Kidney (tissue), 14 donors: ENCODE data around the gene DUSP10. TPM values are rescaled to one million over a fixed set of nuclear protein-coding genes. Genes with fewer than 3 reads are reported as not detected.

Experiments used
- DNase-seq, 5 donors: peaks; one replicate each; pipeline ENCODE4 v3.0.0-alpha.2; 2013 to 2020
- FAIRE-seq: peaks from 2 replicates; lab custom pipeline; 2012; peaks lifted over from hg19 to GRCh38; lab: Jason Lieb, UNC
- H3K27ac ChIP-seq, 2 donors: one replicate each; pipeline ENCODE4 v1.7.0; 2013; ENCODE audit warnings: low read depth in 2 of 2, low read length in 2 of 2, inconsistent platforms in 1 of 2
- H3K27me3 ChIP-seq: one replicate; pipeline ENCODE4 v1.7.1; 2013; ENCODE audit warnings: low read length, inconsistent platforms; ENCODE audit not compliant: control insufficient read depth, insufficient read depth
- H3K36me3 ChIP-seq, 3 donors: one replicate each; pipeline versions ENCODE4 v1.7.0 to v1.7.1; 2013; ENCODE audit warnings: low read length in 3 of 3, control low read depth in 1 of 3, inconsistent platforms in 1 of 3; ENCODE audit not compliant: insufficient read depth in 3 of 3, control insufficient read depth in 2 of 3
- H3K4me1 ChIP-seq, 3 donors: one replicate each; pipeline versions ENCODE4 v1.7.0 to v1.7.1; 2013; ENCODE audit warnings: low read length in 3 of 3, inconsistent platforms in 1 of 3, low read depth in 1 of 3; ENCODE audit not compliant: control insufficient read depth in 2 of 3, insufficient read depth in 2 of 3
- H3K4me3 ChIP-seq, 3 donors: one replicate each; pipeline versions ENCODE4 v1.7.0 to v1.8.1; 2013; ENCODE audit warnings: low read length in 3 of 3, control low read depth in 1 of 3, inconsistent platforms in 1 of 3
- H3K9ac ChIP-seq, 3 donors: one replicate each; pipeline versions ENCODE4 v1.7.0 to v1.7.1; 2013; ENCODE audit warnings: low read length in 3 of 3, control low read depth in 1 of 3, inconsistent platforms in 1 of 3
- H3K9me3 ChIP-seq, 3 donors: one replicate each; pipeline versions ENCODE4 v1.7.0 to v1.7.1; 2013; ENCODE audit warnings: low read length in 3 of 3, control low read depth in 1 of 3, inconsistent platforms in 1 of 3; ENCODE audit not compliant: control insufficient read depth in 2 of 3, insufficient read depth in 1 of 3
- intact Hi-C: fragments of 100-400 bp; cut with DNase I; formaldehyde crosslinking; loops from one replicate; pipeline ENCODE4 v1.11.1; 2022
- polyA plus RNA-seq: library from polyadenylated mRNA; stranded (reverse); fragments of 350-450 nt; fragmentation: Illumina TruSeq; extraction: RNeasy Lipid Tissue Mini Kit (QIAGEN cat#74804); gene quantifications from one replicate; pipeline ENCODE4 v1.2.3, GENCODE V29; 2014; ENCODE audit warnings: low read depth, low replicate concordance; ENCODE audit not compliant: insufficient read depth
- total RNA-seq: library from RNA; stranded (reverse); fragmentation: NEBNext Ultra II Directional; extraction: Animal tissue kit (Norgen Biotek cat#: 25700); gene quantifications from one replicate; pipeline ENCODE4 v1.2.1, GENCODE V29; 2021
- TF ChIP-seq, protein P1 (sequence below): IDR thresholded peaks from 3 replicates; pipeline ENCODE4 v1.5.1; 2012; ENCODE audit warnings: mild to moderate bottlenecking, moderate library complexity, borderline replicate concordance; ENCODE audit not compliant: insufficient read depth; ENCODE audit errors: extremely low read depth
- donor health status: control.
- donor health status: control.
- donor health status: control.
- donor health status: control.
- donor health status: control.
- donor health status: DM: yes; HTN: yes; CAD: no.
- donor health status: Normal renal cell carcinoma (clear cell type).

Gene DUSP10
- total and polyA plus RNA-seq, 2 donors from 2014 or later = 1.0 to 5.3 TPM

DNA sequence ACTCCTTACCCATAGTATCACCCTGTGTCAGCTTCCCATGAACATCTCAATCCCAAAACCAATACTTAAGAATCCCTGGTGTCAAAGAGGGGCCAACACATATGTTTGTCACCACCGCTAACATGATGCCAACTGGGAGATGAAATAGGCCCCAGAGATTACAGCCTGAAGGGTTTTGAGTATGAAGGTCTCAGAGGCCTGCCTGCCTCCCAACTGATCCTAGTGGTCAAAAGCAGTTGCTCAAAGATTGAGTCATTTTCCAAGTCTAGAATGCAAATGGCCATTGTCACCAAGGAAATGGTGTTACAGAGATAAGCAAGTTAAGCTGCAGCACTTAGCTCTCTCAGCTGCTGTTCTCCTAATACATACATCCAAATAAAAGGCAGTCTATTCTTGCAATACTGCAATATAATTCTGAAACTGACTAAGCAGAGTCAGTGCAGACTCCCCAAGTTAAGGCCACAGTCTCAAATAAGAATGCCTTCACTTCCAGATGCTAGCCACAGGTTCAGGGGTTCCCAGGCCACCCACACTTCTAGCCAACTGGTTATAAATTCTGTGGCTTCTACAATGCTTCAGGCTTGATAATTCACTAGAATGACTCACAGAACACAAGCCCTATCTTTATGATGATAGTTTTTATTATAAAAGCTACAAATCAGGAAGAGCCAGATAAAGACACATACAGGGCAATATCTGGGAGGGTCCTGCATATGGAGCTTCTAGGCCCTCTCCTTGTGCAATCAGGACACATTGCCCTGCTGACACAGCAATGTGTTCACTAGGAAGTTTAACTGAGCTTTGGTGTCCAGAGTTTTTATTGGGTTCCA, 18.7 kb downstream of the DUSP10 start:
- DNase-seq (no peak), FAIRE-seq (no peak)
- H3K27ac ChIP-seq = no peak overlapping the region
- no peak overlapping the region for H3K4me3 ChIP-seq
- no peaks in the 10 kb centered on the region for H3K27me3 ChIP-seq
- H3K9ac ChIP-seq = no peak overlapping the region
- intact Hi-C loops = no loop called here
- TF ChIP-seq, protein P1, sequence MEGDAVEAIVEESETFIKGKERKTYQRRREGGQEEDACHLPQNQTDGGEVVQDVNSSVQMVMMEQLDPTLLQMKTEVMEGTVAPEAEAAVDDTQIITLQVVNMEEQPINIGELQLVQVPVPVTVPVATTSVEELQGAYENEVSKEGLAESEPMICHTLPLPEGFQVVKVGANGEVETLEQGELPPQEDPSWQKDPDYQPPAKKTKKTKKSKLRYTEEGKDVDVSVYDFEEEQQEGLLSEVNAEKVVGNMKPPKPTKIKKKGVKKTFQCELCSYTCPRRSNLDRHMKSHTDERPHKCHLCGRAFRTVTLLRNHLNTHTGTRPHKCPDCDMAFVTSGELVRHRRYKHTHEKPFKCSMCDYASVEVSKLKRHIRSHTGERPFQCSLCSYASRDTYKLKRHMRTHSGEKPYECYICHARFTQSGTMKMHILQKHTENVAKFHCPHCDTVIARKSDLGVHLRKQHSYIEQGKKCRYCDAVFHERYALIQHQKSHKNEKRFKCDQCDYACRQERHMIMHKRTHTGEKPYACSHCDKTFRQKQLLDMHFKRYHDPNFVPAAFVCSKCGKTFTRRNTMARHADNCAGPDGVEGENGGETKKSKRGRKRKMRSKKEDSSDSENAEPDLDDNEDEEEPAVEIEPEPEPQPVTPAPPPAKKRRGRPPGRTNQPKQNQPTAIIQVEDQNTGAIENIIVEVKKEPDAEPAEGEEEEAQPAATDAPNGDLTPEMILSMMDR = no peak
- peaks cover 0 to 9% (median 0%) of the 10 kb centered on the region in 3 donors for H3K9me3 ChIP-seq
- peaks cover 0 to 5% (median 0%) of the 10 kb centered on the region in 3 donors for H3K4me1 ChIP-seq
- H3K36me3 ChIP-seq = no peaks in the 10 kb centered on the region

DNA sequence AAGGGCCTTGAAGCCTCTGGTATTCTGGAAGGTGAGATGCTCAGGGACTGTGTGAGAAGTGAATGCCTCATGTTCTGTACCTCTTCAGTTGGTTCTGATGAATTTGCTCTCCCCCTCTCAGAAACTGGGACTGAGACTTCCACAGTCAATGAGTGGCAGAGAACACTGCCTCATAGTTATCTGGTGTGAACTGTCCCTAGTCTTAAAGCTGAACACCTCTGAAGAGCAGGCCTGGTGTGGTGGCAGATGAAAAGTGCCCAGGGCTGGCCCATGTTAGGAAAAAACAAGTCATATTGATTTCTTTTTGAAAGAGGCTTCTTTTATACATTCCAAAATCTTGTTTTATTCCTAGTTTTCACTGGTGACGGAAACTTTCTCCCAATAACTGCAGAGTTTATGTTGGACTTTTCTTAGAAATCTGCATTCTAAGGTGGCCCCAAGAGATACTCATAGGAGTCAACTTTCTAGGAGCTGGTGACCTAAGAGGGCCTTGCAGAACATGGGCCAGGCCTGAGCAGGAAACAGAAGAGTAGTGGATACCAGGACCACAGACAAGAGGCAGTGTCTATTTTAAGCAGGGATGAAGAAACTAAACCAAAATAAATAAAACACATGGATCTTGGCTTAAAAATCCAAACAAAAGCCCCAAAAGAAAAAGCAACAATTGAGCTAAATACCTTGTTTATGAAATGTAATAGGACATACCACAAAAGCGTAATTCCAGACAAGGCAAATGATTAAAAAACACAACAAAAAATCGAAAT, 19.5 kb downstream of the DUSP10 start:
- Histone ChIP-seq H3K4me1 (peaks cover 0 to 5% (median 0%) of the 10 kb centered on the region in 3 donors), H3K4me3 (no peak overlapping the region), H3K27me3 (no peaks in the 10 kb centered on the region), H3K9ac (no peak overlapping the region), H3K9me3 (peaks cover 0 to 9% (median 0%) of the 10 kb centered on the region in 3 donors), H3K36me3 (no peaks in the 10 kb centered on the region), H3K27ac (no peak overlapping the region)
- no peak for DNase-seq
- TF ChIP-seq, protein P1 = no peak
- no peak for FAIRE-seq
- intact Hi-C loops = no loop called here

DNA sequence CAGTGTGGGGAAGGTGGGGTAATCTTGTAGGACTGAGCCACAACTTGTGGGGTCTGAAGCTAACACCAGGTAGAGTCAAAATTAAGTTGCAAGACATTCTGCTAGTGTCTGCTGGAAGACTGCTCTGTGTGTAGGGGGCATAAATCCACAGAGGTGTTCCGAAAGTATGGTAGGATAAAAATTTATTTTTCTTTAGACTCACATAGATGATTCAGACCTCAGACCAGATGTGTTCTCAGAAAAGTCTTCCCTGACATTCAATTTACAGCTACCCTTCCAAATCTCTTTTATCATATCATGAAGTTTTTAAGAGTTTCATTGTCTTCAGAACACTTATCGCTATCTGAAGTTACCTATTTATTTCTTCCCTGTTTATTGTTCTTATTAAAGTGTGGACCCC, 21.3 kb downstream of the DUSP10 start:
- Histone ChIP-seq H3K36me3 (no peaks in the 10 kb centered on the region), H3K4me3 (no peak overlapping the region), H3K9ac (no peak overlapping the region), H3K27ac (no peak overlapping the region), H3K27me3 (no peaks in the 10 kb centered on the region), H3K4me1 (peaks cover 0 to 5% (median 0%) of the 10 kb centered on the region in 3 donors), H3K9me3 (peaks cover 0 to 9% (median 0%) of the 10 kb centered on the region in 3 donors)
- TF ChIP-seq, protein P1 = no peak
- DNase-seq (no peak), FAIRE-seq (no peak)
- intact Hi-C loops = no loop called here
